B cell (primary cell): Measurements from ENCODE around the gene FAM217A.

Experiments used
- CTCF ChIP-seq: fragments of 200-600 bp; IDR thresholded peaks from one replicate; pipeline ENCODE4 v1.8.0; 2022; ENCODE audit warnings: antibody characterized with exemption, mild to moderate bottlenecking
- EZH2 ChIP-seq: IDR thresholded peaks from 2 replicates; pipeline ENCODE4 v1.6.1; 2012; ENCODE audit warnings: borderline replicate concordance, low read depth, mild to moderate bottlenecking, moderate library complexity, low read length; ENCODE audit not compliant: insufficient read depth, poor library complexity, severe bottlenecking

- TF ChIP-seq CTCF (no peak), EZH2 (no peak)
Observed at GRCh38 chr6:4057036-4057435, 21.9 kb downstream of the FAM217A start.
